SW480 (cell line): Measurements from ENCODE around the gene COL25A1.

Source experiments
- DNase-seq: peaks from one replicate; pipeline ENCODE4 v3.0.0-alpha.2; 2016; ENCODE audit warnings: low spot score

Gene COL25A1

DNA sequence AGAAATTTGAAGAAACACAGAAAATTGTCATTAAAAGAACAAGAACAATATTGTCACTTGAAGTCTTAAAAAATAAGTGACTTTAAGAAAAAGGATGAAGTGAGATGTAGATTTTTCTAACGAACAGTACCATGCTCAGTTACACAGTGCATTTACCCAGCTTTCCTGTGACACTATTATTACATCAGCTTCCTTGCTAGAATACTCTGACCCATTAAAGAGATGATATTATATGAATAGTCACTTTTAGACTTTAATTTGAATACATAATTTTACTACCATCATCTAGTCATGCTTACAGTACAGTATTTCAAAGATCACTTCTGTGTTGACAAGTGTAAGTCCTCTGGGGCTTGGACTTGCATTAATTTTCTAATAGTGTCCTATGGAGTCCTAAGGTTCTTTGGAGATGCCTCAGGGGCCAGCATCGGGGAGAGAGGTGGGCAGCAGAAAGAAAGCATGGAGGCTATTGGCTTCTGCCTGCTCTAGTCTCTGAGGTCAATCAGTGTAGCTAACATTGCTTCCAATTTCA lies 10.7 kb downstream of the COL25A1 start:
- no peak for DNase-seq

DNA sequence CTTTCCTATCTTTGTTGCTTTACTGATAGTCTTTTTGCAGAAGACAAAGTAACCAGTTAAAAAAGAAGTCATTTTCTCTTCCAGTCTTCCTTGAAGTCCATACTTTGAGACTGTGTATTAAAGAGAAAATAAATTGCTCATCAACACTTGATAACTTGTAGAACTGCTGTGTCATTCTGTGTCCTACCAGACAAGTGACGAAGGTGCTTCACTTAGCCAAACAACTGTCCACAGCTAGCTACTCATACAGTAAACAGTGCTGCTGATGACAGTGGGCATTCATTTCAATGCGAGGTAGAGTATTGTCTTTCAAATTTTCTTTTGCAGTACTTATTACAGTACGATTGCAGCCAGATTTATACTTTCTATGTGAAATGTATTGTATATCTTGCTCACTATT lies 11.5 kb downstream of the COL25A1 start:
- DNase-seq, result no peak

DNA sequence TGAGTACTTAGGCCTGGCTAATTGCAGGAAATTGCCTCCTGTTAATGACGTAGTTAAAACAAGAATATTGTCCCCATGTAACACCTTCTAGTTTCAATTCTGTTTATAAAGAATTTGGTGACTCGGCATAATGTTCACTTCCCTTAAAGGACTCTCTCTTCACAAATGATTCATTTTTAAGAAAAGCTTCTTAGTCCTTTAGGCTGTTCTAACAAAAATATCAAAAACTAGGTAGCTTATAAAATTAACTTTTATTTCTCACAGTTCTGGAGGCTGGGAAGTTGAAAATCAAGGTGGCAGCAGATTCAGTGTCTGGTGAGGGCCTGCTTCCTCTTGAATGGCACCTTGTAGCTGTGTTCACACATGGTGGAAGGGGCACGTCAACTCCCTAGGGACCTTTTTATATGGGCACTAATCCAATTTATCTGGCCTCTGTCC lies 23.8 kb downstream of the COL25A1 start:
- DNase-seq, result no peak

DNA sequence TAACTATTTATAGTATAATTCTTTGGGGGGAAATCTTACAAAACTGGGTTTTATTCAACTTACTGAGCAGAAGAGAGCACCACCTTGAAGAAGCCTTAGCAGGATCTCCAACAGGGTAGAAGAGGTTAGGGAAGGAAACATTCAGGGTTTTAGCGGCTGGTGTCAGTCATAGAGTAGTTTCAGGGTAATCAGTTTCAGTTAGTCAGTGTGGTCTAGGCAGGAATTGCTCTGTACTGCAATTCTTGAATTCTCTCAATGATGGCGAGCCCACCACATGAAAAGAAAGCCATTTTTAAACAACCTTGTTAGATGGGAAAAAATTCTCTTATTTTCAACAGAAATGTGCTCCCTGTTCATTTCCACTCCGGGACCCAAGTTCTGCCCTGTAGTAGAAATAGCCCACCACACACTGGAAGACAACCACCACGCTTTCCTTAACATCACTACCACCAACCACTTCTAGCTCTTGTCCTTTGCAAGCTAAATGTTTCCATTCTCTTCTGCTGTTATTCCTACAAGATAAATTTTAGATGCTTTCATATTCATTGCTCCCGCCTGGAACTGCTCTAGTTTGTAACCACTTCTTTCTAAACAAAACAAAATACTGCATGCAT lies 25.9 kb downstream of the COL25A1 start:
- no peak for DNase-seq

DNA sequence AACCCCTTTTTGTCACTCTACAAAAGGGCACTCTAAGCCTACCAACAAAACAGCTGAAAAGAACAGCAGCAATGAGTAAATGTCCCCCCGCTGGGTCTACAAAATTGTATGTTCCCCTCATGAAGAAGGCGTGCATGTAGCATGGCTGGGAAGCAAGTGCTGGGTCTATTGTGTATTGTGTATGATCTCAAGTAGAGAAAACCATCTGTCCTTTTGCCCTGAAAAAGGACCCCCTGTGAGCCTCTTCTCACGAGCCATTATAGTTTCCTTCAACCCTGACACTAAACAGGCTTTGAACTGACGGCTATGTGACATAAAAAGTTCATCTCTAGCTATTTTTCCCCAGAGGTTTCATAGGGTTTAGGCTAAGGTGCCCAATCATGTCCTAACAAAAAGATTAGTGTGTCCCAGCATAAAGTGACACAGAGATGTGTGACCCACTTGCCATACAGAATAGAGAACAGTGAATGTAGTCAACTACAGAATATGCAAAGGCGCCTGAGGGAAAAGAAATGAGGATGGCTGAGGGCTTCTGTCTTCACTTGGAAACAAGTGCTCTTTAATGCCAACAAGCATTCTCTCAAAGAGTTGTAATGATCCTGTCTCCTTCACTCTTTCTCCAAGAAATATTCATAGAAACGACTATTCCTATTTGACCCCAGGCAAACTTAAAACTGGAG lies 27.3 kb downstream of the COL25A1 start:
- DNase-seq, result no peak

DNA sequence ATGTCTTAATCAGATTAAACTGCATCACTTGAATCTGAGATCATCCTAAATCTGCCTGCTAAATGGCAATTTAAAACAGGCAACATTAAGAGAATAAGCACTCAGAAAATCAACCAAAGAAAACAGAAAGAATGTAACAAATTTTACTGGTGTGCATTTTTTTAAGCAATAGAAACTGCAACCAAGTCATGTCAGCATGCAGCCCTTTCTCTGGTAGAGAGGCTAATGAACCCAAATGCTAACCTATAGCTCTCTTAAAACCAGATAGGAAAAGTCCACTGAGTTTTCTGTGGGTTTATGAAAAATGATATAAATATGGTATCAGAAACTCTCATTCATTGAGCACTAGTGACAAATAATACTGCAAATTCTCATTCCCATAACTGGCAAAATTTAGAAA lies 35.6 kb downstream of the COL25A1 start:
- DNase-seq, result no peak

DNA sequence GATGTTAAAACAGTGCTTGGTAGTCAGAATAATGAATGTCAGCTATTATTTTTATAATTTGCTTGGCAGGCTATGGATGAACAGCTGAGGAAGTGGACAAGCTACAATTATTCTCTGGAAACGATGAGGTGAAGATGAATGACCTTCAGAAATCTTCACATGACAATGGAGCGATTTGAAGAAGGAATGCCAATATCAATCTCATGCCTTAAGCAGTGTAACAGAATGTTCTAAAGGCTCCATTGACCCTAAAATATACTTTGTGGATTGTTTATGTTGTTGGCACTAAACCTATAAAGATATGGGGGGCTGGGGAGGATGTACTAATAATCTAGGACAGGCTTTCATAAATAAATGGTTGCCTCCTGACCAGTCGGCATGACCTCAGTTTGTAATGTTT lies 36.2 kb downstream of the COL25A1 start:
- no peak for DNase-seq

DNA sequence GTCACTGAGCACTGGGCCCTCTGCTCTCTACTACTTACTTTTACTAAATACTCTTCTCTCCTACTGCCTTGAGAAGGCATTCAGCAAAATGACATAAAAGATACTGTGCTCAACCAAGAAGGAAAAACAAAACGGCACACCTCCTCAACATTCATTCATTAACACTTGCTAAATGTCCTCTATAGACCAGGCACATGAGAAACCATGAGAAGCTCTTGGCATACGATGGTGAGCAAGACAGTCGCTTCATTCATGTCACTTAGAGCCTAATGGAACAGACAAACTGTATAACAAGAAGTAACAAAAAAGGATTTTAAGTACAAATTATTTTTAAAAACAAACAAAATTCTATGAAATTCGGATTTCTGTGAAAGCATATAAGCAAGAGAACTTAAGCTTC lies 38.7 kb downstream of the COL25A1 start:
- DNase-seq, result no peak

DNA sequence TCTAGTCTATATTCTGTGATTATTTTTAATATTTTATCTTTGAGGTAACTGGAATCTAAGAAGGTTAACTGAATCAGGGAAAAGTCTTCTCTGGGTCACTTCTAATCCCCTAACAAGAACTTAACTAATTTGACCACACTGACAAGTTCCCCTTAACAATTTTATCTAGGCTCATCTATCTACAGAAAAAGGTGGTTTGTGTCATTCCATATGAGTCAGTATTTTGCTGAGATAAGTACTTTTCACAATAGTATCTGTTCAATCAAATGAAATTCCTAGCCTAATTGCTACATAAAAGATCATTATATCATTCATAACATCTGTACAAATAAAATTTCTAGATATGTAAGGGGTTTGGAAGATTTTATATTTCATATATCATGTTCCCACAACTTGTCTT lies 45.6 kb downstream of the COL25A1 start:
- no peak for DNase-seq

DNA sequence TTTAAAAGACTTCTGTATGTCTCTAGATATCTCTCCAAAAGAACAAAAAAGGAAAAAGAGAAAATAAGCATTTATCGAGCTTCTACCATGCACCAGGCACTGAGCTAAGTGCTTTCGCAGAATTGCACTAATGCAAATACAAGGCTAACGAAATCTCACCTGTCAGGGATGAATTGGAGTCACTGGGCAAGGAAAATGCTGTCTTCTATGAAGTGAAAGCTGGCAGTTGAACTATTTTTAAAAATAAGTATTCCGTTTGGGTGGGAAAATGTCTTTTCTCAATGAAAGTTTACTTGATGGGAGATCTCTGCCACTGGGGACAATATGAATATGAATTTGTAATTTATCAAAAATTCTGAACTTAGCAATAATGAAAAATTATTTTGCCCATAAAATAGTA lies 47.6 kb downstream of the COL25A1 start:
- DNase-seq, result no peak

DNA sequence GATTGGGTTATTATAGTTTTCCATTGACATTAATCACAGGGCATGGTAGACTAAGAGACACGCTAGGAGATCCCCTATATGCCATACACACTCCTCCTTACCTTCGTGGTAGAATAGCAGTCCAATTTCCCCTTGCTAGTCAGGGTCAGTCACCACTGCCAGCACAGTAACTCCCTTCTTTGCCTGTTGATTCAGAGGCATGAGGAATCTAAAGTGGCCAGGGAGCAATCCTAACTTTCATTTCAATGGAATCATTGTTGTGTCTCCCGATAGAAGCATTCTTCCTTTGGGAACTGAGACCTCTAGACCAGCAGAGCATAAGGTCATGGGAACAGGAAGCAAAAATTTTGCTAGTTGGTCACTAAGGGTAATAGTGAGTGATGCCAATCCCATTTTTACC lies 51.1 kb downstream of the COL25A1 start:
- DNase-seq, result no peak

DNA sequence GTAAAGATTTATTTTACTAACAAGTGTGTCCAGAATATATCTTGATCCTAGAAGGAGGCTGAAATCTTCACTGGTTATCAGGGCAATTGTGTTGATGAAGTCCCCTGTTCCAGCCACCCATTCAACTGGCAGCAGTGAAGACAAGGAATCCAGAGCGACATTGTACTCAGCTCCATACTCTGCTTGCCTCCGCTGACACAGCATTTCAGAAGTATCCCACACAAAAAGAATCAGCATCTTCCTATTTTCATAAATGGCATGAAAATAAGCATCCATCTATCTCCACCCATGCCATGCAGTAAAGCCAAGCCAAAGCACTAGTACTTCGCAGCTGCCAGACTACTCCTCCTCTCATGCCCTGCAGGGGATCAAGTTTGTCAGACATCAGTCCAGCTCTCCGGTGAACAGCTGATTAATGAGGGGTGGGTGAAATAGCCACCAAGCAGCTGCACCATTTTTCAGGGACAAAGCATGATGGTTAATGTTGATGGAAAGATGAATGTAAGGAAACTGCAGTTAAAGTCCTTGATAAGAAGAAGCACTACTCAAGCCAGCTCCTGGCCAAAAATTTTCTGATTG lies 54.0 kb downstream of the COL25A1 start:
- no peak for DNase-seq

DNA sequence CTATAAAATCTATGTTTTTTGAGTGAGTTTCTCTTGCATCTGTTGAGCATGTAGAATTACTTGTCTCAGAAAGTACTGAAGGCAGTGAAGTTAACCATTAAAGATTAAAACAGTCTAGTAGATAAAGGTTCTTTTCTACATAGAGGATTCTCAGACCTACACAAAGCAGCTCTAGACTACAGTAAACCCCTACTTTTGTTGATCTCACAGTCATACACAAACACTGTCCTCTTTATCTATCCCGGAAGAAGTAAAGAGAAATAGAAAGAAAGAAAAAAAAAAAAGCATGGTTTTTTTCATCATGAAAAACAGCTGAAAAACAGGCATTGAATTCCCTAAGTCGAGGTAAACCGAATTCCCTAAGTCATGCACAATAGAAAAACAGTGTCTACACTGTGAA lies 58.6 kb downstream of the COL25A1 start:
- no peak for DNase-seq

DNA sequence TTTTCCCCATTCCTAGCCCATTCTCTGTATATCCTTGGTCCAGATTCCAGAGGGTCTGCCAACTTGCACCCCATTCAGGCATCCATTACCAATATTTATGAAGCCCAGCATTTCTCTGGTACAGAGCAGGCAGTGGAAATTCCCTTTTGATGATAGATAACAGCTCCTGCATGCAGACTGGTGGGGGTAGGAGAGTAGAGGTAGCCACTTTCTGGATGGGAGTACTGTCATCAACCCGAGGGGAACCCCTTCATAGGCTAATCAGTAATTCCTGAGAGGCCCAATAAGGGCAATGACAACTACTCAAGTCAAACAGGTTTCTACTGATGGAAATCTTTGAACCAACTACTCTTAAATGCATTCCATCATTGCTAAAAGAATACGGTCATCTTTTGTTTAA lies 63.7 kb downstream of the COL25A1 start:
- no peak for DNase-seq

DNA sequence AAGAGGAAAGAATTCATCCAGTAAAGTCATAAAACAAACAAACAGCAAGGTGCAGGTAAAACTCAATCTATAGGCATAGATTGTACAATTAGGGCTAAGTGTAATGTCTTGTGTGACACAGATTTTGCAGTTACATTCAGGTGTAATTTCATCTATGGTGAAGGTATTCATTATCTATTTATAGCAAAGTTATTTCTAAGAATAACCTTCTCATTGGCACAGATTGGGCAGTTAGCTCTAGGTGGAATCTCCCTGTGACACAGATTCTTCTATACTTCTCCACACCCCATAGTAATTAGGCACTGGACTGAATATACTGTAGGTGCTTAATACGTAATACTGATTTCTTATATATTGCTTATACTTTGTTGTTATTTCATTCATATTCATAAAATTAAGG lies 66.8 kb downstream of the COL25A1 start:
- no peak for DNase-seq

DNA sequence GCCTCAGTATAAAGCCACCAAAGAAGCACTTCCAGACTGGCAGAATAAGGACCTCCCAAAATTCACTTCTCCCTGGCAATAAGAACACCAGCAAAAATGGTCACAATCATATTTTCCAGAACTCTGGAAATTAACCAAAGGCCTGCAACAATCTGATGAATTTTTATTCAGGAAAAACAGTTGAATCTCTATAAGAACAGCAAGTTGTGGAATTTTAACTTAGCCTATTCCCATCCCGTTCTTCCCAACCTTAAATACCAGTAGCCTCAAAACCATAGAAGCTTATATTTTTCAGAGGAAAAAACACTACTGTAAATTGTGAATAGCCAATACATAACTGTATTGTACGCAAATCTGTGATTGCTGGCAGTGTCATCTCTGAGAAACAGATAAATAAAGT lies 67.9 kb downstream of the COL25A1 start:
- no peak for DNase-seq

DNA sequence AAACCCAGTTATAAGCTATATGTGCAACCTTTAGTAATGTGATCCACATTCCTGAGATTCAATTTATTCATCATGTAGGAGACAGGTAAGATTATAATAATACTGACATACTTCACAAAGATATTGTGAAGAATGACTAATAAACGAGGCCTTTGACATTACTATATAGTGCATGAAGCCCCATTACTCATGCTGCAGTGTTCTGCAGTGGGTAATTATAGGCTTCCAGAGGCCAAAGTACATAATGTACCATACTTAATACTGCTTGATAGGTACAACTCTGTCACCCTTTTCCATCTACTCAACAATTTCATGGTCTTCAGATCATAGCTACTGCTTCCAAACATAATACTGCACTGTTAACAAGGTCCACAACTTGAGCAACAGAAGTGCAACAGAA lies 68.9 kb downstream of the COL25A1 start:
- DNase-seq, result peak; percentile 1

DNA sequence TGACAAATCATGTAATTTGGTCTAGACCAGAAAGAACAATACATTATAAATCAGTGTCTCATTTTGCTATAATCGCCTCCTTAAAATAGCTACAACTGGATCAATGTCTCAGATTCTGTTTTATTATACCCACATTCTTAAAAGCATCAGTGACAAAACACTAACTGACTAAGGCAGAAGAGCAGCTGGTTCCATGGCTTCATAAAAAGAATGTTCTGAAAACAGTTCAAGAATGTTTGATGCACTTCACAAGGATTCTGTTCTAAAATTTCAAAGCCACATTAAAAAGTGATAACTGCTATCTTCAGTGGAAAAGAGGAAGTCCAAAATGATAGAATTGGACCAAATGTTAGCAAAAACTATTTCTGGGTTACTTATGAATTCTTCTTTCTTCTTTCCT lies 69.8 kb downstream of the COL25A1 start:
- DNase-seq, result no peak

DNA sequence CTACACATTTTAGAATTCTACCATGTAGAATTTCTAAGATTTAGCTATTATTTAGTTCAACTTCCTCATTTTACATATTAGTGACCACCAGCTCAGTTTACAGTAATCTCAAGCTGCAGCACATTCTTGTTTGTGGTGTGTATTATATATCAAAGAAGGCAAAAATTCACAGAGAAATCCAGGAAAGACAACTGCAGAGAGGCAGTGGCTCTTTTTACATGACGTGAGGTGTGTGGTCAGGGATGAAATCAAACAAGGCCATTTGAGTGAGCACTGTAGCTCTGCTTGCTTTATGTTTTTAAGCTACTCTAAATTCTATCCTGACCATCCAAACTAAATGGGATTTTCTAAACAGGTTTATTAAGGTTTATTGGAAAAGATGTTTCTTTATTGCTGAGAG lies 71.1 kb downstream of the COL25A1 start:
- DNase-seq, result no peak

DNA sequence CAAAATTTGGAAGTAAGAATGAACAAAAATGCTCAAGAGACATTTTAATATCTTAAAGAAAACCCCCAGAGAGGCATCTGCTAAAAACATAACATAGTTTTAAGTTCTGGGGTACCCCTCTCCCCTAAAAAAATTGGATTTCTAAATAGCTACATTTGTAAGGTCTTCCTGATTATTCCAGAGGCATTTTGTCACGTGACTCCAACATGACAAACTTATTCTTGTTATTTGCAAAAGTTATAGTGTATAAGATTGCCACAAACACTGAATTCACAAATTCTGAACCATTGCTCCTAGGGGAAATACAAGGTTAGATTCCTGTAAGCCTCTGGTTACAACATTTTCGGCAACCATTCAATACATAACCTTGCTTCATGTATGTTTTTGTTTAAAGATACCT lies 73.4 kb downstream of the COL25A1 start:
- DNase-seq, result no peak

DNA sequence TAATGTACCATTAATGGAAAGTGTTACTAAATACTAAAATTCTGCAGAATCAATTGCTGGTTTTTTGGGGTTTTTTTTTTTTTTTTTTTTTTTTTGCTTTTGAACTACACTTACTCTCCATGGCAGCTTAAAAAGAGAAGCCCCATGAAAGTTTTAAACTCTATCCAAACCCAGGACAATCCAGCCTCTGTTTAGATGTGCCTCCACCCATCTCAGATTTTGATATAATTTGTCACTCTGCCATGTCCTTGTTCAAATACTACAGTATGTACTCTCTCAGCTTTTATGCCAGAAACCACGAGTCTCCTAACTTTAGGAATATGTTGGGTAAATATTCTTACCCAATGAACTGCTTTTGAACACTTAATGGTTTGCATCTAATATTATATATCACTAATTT lies 84.2 kb downstream of the COL25A1 start:
- DNase-seq, result no peak

DNA sequence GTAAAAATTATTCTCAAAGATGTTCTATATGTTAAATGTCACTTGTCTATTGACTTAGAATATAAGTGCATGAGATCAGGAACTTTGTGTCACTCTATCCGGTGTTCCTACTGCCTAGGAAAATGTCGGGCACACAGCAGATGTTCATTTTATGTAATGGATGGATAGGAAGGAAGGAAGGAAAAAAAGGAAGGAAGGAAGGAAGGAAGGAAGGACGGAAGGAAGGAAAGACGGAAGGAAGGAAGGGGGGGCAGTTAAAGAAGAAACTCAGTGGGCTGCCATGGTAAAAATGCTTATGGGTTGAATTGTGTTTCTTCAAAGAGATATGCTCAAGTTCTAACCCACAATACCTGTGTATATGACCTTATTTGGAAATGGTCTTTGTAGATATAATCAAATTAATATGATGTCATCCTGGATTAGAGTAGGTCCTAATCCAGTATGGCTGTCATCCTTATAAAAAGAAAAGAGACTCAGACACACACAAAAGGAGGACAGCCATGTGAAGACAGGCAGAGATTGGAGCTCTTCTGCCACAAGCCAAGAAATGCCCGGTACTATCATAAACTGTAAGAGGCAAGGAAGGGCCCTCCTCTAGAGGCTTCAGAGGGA lies 86.3 kb downstream of the COL25A1 start:
- DNase-seq, result no peak

DNA sequence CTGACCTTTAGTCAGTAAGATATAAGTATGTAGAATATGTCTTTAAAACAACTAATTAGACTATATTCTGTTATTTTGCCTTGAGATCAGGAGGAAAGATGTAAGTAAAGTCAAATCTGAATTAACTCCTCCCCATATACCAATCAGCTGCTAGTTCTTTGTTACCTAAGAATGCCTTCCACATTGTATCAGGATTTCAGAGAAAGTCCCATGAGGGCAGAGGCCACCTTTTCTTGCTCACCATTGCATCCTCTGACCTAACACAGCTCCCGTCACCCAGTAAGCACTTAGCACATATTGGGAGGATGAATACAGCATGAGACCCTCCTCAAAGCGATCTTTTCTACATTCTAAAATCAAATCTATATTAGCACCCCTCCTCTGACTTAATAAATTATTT lies 87.0 kb downstream of the COL25A1 start:
- DNase-seq, result no peak
